SK-N-SH (cell line): ENCODE results near the gene S100A10. TPM values are rescaled to one million over a fixed set of nuclear protein-coding genes. Genes with fewer than 3 reads are reported as not detected.

ENCODE experiments used
- CTCF ChIA-PET: fragments of 300-600, 350-600 bp; formaldehyde crosslinking; extraction: SDS; loops from one replicate; lab custom pipeline; 2021; lab: Yijun Ruan, JAX
- POLR2A ChIA-PET: fragments of 350-600 bp; sonication (Branson Sonifier 250); formaldehyde crosslinking; extraction: SDS; loops from one replicate; lab custom pipeline; 2020; ENCODE audit warnings: antibody characterized with exemption, inconsistent platforms; lab: Yijun Ruan, JAX
- DNase-seq: peaks from one replicate; pipeline ENCODE4 v3.0.0; 2012
- H2AFZ ChIP-seq: fragments of 200-600 bp; sonication (generic); 2 replicates; pipeline ENCODE4 v1.8.1; 2016; ENCODE audit warnings: antibody characterized with exemption, mild to moderate bottlenecking, low read depth
- H3F3A ChIP-seq: fragments of 200-600 bp; sonication (generic); replicated peaks from 2 replicates; pipeline ENCODE3; 2016; ENCODE audit warnings: antibody characterized with exemption, mild to moderate bottlenecking; ENCODE audit not compliant: insufficient read depth
- H3K27ac ChIP-seq, 2 experiments: fragments of 200-500 bp in 1 of 2; fragments of 200-600 bp in 1 of 2; sonication (Bioruptor generic) in 1 of 2; sonication (generic), shearing (Covaris generic) in 1 of 2; 2 replicates each; pipeline versions ENCODE4 v1.5.1 to v1.6.1; 2014 to 2016; ENCODE audit warnings: low read depth in 2 of 2, inconsistent platforms in 1 of 2, low read length in 1 of 2, mild to moderate bottlenecking in 1 of 2, mixed read lengths in 1 of 2
- H3K27me3 ChIP-seq: fragments of 200-600 bp; sonication (generic), shearing (Covaris generic); 2 replicates; pipeline ENCODE4 v1.6.1; 2016; ENCODE audit warnings: mixed run types; ENCODE audit not compliant: insufficient read depth
- H3K36me3 ChIP-seq, 2 experiments: fragments of 200-500 bp in 1 of 2; fragments of 200-600 bp in 1 of 2; sonication (Bioruptor generic) in 1 of 2; sonication (generic) in 1 of 2; replicated peaks in 1 of 2; 2 replicates each; pipeline versions ENCODE3 to v1.5.1; 2014 to 2016; ENCODE audit warnings: low read length in 1 of 2, mild to moderate bottlenecking in 1 of 2; ENCODE audit not compliant: insufficient read depth in 2 of 2, control insufficient read depth in 1 of 2
- H3K4me1 ChIP-seq, 2 experiments: fragments of 200-500 bp in 1 of 2; fragments of 200-600 bp in 1 of 2; sonication (Bioruptor generic) in 1 of 2; sonication (generic), shearing (Covaris generic) in 1 of 2; 2 replicates each; pipeline versions ENCODE4 v1.5.1 to v1.6.1; 2014 to 2016; ENCODE audit warnings: low read depth in 1 of 2, low read length in 1 of 2, mixed run types in 1 of 2; ENCODE audit not compliant: insufficient read depth in 2 of 2, control insufficient read depth in 1 of 2
- H3K4me2 ChIP-seq: fragments of 200-600 bp; sonication (generic), shearing (Covaris generic); 2 replicates; pipeline ENCODE4 v1.6.1; 2017; ENCODE audit warnings: mixed run types
- H3K4me3 ChIP-seq, 2 experiments: fragments of 200-500 bp in 1 of 2; fragments of 200-600 bp in 1 of 2; sonication (Bioruptor generic) in 1 of 2; sonication (generic), shearing (Covaris generic) in 1 of 2; 2 replicates each; pipeline versions ENCODE4 v1.5.1 to v1.8.1; 2014 to 2016; ENCODE audit warnings: low read depth in 2 of 2, inconsistent platforms in 1 of 2, low read length in 1 of 2, mild to moderate bottlenecking in 1 of 2, mixed read lengths in 1 of 2, moderate library complexity in 1 of 2
- H3K79me2 ChIP-seq: fragments of 200-600 bp; sonication (generic); 2 replicates; pipeline ENCODE4 v1.8.1; 2017; ENCODE audit warnings: mild to moderate bottlenecking; ENCODE audit not compliant: insufficient read depth
- H3K9ac ChIP-seq: fragments of 200-600 bp; sonication (generic); 2 replicates; pipeline ENCODE4 v1.6.1; 2017; ENCODE audit warnings: mixed run types
- H3K9me2 ChIP-seq: fragments of 200-600 bp; sonication (generic); 2 replicates; pipeline ENCODE4 v1.6.1; 2017; ENCODE audit warnings: mixed run types
- H3K9me3 ChIP-seq: fragments of 200-600 bp; sonication (generic); 2 replicates; pipeline ENCODE4 v1.6.1; 2017; ENCODE audit warnings: mixed run types, mild to moderate bottlenecking, moderate library complexity
- H4K20me1 ChIP-seq: fragments of 200-600 bp; sonication (generic); 2 replicates; pipeline ENCODE4 v1.6.1; 2017; ENCODE audit warnings: mild to moderate bottlenecking, mixed run types; ENCODE audit not compliant: insufficient read depth
- EZH2phosphoT487 ChIP-seq: fragments of 200-600 bp; sonication (generic); IDR thresholded peaks from 2 replicates; pipeline ENCODE4 v1.6.1; 2017; ENCODE audit warnings: low read depth, mixed run types, mild to moderate bottlenecking, antibody characterized with exemption, moderate library complexity, borderline replicate concordance
- JUND ChIP-seq: IDR thresholded peaks from 2 replicates; pipeline ENCODE4 v1.4.0; 2012
- RXRA ChIP-seq: IDR thresholded peaks from 2 replicates; pipeline ENCODE4 v1.4.0; 2012; ENCODE audit warnings: low read depth, mild to moderate bottlenecking, borderline replicate concordance
- TAF1 ChIP-seq: IDR thresholded peaks from 2 replicates; pipeline ENCODE4 v1.6.1; 2012; ENCODE audit warnings: low read depth, mild to moderate bottlenecking, low read length, moderate library complexity, borderline replicate concordance
- WGBS: methylation state at CpG from one replicate; pipeline ENCODE4 v1.1.6; 2017; ENCODE audit warnings: low lambda C conversion rate; 5-methylcytosine and 5-hydroxymethylcytosine counted together
- polyA plus RNA-seq, 3 experiments: library from polyadenylated mRNA; depleted of rRNA; stranded (reverse); fragments of >200 nt; gene quantifications; 2 replicates each; pipeline ENCODE4 v1.2.3, GENCODE V29; 2012
- TF ChIP-seq, protein P1 (sequence below): fragments of 200-600 bp; sonication (generic); IDR thresholded peaks from 2 replicates; pipeline ENCODE4 v1.6.1; 2017; ENCODE audit warnings: antibody characterized with exemption, mild to moderate bottlenecking, moderate library complexity
- TF ChIP-seq, protein P2 (sequence below): fragments of 150-350 bp; IDR thresholded peaks from 2 replicates; pipeline ENCODE4 v1.6.1; 2017; ENCODE audit warnings: antibody characterized with exemption, low read length, low read depth, borderline replicate concordance
- TF ChIP-seq, protein P3 (sequence below): IDR thresholded peaks from 2 replicates; pipeline ENCODE4 v1.4.0; 2012; ENCODE audit warnings: low read depth
- TF ChIP-seq, protein P4 (sequence below): IDR thresholded peaks from 2 replicates; pipeline ENCODE4; 2012
- TF ChIP-seq, protein P5 (sequence below): fragments of 150-350 bp; IDR thresholded peaks from 2 replicates; pipeline ENCODE4 v1.6.1; 2016; ENCODE audit warnings: mild to moderate bottlenecking, low read depth, low read length

S100A10 gene
- polyA plus RNA-seq, 1 of the 3 experiments (the other 2 are of a cell fraction): 161 TPM

DNA sequence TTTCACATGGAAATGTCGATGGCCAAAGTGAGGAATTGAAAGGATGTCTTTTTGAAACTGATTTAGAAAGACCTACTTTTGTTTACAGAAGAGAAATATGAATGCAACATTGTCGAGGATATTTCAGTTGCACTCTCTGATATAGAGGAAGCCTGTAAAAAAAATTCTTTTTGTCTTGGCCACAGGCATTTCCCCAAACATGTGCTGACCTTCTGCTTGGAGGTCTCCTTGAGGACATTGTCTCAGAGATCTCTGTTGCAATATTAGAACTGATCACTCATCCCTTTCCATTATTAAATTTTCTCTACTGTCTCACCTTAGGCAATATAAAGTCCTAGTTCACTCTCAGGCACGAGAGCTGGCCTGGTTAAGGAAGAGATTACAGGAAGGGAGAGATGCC lies 27.2 kb upstream of the S100A10 start:
- WGBS: 7% methylated on average over 3 of the region's 3 CpGs
- no peak for TF ChIP-seq JUND
- TF ChIP-seq, protein P1, sequence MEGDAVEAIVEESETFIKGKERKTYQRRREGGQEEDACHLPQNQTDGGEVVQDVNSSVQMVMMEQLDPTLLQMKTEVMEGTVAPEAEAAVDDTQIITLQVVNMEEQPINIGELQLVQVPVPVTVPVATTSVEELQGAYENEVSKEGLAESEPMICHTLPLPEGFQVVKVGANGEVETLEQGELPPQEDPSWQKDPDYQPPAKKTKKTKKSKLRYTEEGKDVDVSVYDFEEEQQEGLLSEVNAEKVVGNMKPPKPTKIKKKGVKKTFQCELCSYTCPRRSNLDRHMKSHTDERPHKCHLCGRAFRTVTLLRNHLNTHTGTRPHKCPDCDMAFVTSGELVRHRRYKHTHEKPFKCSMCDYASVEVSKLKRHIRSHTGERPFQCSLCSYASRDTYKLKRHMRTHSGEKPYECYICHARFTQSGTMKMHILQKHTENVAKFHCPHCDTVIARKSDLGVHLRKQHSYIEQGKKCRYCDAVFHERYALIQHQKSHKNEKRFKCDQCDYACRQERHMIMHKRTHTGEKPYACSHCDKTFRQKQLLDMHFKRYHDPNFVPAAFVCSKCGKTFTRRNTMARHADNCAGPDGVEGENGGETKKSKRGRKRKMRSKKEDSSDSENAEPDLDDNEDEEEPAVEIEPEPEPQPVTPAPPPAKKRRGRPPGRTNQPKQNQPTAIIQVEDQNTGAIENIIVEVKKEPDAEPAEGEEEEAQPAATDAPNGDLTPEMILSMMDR: no peak
- TF ChIP-seq, protein P2, sequence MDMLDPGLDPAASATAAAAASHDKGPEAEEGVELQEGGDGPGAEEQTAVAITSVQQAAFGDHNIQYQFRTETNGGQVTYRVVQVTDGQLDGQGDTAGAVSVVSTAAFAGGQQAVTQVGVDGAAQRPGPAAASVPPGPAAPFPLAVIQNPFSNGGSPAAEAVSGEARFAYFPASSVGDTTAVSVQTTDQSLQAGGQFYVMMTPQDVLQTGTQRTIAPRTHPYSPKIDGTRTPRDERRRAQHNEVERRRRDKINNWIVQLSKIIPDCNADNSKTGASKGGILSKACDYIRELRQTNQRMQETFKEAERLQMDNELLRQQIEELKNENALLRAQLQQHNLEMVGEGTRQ: no peak
- TF ChIP-seq, all 33 proteins: peak for 0
- Histone ChIP-seq H3K9me3 (no peaks in the 10 kb centered on the region), H3K4me3 (no peak overlapping the region), H3K79me2 (no peaks in the 10 kb centered on the region), H3K4me1 (no peaks in the 10 kb centered on the region), H3F3A (no peaks in the 10 kb centered on the region), H3K9ac (no peak overlapping the region), H3K4me2 (no peak overlapping the region), H2AFZ (no peak overlapping the region), H3K27ac (no peak overlapping the region), H3K27me3 (peaks cover 69% of the 10 kb centered on the region; the same call in 1 of the 2 replicates), H4K20me1 (no peaks in the 10 kb centered on the region), H3K9me2 (no peaks in the 10 kb centered on the region), H3K36me3 (no peaks in the 10 kb centered on the region)
- ChIA-PET CTCF (no interaction called here), POLR2A (no interaction called here)
- DNase-seq: no peak

DNA sequence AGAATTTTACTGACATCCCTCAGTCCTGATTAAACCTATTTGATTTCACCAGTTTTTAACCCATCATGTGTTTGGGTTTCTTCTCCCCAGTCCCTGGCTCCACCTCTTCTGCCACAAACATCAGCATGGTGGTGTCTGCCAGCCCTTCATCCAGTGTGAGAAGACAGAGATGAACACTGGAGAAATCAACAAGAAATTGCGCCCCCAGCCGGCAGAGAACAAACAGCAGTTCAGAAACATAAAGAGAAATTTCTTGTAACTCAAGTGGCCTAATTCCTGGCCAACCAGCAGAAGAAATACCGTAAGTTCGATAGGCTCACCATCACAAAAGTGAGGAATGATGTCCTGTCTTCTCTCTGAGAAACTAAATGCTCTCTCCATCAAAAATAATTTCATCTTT lies 24.9 kb upstream of the S100A10 start:
- Histone ChIP-seq H3F3A (no peaks in the 10 kb centered on the region), H3K4me2 (no peak overlapping the region), H3K27ac (no peak overlapping the region), H4K20me1 (no peaks in the 10 kb centered on the region), H3K36me3 (no peaks in the 10 kb centered on the region), H3K79me2 (no peaks in the 10 kb centered on the region), H3K9me3 (no peaks in the 10 kb centered on the region), H2AFZ (no peak overlapping the region), H3K9ac (no peak overlapping the region)
- POLR2A ChIA-PET: no interaction called here
- CTCF ChIA-PET: no interaction called here
- no peak for DNase-seq
- 27% methylated on average over 4 of the region's 4 CpGs for WGBS
- no peak for TF ChIP-seq RXRA
- TF ChIP-seq TAF1: no peak
- TF ChIP-seq, protein P3, sequence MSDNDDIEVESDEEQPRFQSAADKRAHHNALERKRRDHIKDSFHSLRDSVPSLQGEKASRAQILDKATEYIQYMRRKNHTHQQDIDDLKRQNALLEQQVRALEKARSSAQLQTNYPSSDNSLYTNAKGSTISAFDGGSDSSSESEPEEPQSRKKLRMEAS: no peak
- TF ChIP-seq EZH2phosphoT487: no peak
- TF ChIP-seq, protein P4, sequence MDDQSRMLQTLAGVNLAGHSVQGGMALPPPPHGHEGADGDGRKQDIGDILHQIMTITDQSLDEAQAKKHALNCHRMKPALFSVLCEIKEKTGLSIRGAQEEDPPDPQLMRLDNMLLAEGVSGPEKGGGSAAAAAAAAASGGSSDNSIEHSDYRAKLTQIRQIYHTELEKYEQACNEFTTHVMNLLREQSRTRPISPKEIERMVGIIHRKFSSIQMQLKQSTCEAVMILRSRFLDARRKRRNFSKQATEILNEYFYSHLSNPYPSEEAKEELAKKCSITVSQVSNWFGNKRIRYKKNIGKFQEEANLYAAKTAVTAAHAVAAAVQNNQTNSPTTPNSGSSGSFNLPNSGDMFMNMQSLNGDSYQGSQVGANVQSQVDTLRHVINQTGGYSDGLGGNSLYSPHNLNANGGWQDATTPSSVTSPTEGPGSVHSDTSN: no peak
- TF ChIP-seq, protein P5, sequence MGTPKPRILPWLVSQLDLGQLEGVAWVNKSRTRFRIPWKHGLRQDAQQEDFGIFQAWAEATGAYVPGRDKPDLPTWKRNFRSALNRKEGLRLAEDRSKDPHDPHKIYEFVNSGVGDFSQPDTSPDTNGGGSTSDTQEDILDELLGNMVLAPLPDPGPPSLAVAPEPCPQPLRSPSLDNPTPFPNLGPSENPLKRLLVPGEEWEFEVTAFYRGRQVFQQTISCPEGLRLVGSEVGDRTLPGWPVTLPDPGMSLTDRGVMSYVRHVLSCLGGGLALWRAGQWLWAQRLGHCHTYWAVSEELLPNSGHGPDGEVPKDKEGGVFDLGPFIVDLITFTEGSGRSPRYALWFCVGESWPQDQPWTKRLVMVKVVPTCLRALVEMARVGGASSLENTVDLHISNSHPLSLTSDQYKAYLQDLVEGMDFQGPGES: no peak
- TF ChIP-seq, protein P1: peak; percentile 51
- TF ChIP-seq, all 33 proteins: peak for 1
- Histone ChIP-seq H3K4me3 (no peak overlapping the region), H3K4me1 (no peaks in the 10 kb centered on the region), H3K27me3 (peaks cover 72% of the 10 kb centered on the region; the same call in 1 of the 2 replicates), H3K9me2 (no peaks in the 10 kb centered on the region)
